ENCODE measurements around the gene UPK3BL1.
"Not testable (repeated sequence)": the region's sequence is repeated elsewhere in the genome, so short reads cannot be mapped to it uniquely, and the experiment has no call there.

GRCh38 chr7:102689436-102690282, 47.1 kb upstream of the UPK3BL1 start:
- TF ChIP-seq EZH2phosphoT487 (IDR thresholded peaks at IDR 0.05; ENCODE audit: low read length); EZH2 (optimal IDR thresholded peaks at IDR 0.05; ENCODE audit: low read depth, low read length): not testable (repeated sequence)
